Peyer's patch (tissue), 4 donors: ENCODE data around the gene USP10.

Experiments
- CTCF ChIP-seq, 6 experiments: fragments of 450-650 bp in 4 of 6; fragments of 200-600 bp in 2 of 6; sonication (generic) in 1 of 6; IDR thresholded peaks; one replicate each; pipeline ENCODE4 v1.5.1; 2017 to 2019; ENCODE audit warnings: antibody characterized with exemption in 6 of 6, mild to moderate bottlenecking in 3 of 6, moderate library complexity in 1 of 6
- POLR2A ChIP-seq, 2 donors: fragments of 450-650 bp; IDR thresholded peaks; one replicate each; pipeline ENCODE4 v1.5.1; 2017; ENCODE audit warnings: antibody characterized with exemption in 2 of 2, mild to moderate bottlenecking in 2 of 2, moderate library complexity in 2 of 2

GRCh38 chr16:84699712-84700445, at the start of gene USP10:
- TF ChIP-seq CTCF (IDR thresholded peaks at IDR 0.05) (no peak), POLR2A (IDR thresholded peaks at IDR 0.05) (peak in 1 of 2 donors; percentile 51)
